GM12878 (cell line): ENCODE measurements around the gene POLD4.

Source experiments
- CBFB ChIP-seq: IDR thresholded peaks from 2 replicates; pipeline ENCODE4 v1.6.1; 2016; ENCODE audit warnings: antibody characterized with exemption, low read depth
- CEBPB ChIP-seq, 2 experiments: fragments of 150-350 bp in 1 of 2; IDR thresholded peaks; 2 replicates each; pipeline ENCODE4 v1.6.1; 2012 to 2014; ENCODE audit warnings: low read depth in 2 of 2, low read length in 2 of 2, borderline replicate concordance in 1 of 2, inconsistent platforms in 1 of 2
- HDGF ChIP-seq: fragments of 450-650 bp; IDR thresholded peaks from 2 replicates; pipeline ENCODE4 v1.6.1; 2016; ENCODE audit warnings: antibody characterized with exemption
- KAT2A ChIP-seq: conservative IDR thresholded peaks from 2 replicates; pipeline ENCODE4 v1.6.1; 2011; ENCODE audit warnings: low read depth, low read length; ENCODE audit not compliant: control insufficient read depth
- MTA2 ChIP-seq: fragments of 450-650 bp; IDR thresholded peaks from 2 replicates; pipeline ENCODE4 v1.6.1; 2016; ENCODE audit warnings: low read depth, mild to moderate bottlenecking, moderate library complexity
- NR2C2 ChIP-seq: IDR thresholded peaks from 2 replicates; pipeline ENCODE4 v1.6.1; 2011; ENCODE audit warnings: borderline replicate concordance, low read depth; ENCODE audit not compliant: control insufficient read depth, insufficient read length
- POLR2AphosphoS5 ChIP-seq: IDR thresholded peaks from 2 replicates; pipeline ENCODE4 v1.6.1; 2011; ENCODE audit warnings: mild to moderate bottlenecking, low read length, inconsistent platforms
- RAD21 ChIP-seq: IDR thresholded peaks from 2 replicates; pipeline ENCODE4 v1.6.1; 2011; ENCODE audit warnings: mild to moderate bottlenecking, low read depth, low read length, moderate library complexity; ENCODE audit not compliant: insufficient read depth
- SIN3A ChIP-seq: IDR thresholded peaks from 2 replicates; pipeline ENCODE4 v1.6.1; 2012; ENCODE audit warnings: low read depth, low read length, improper control_type of control experiment
- SMC3 ChIP-seq: IDR thresholded peaks from 2 replicates; pipeline ENCODE4 v1.6.1; 2011; ENCODE audit warnings: low read length, improper control_type of control experiment, borderline replicate concordance
- TAF1 ChIP-seq: IDR thresholded peaks from 2 replicates; pipeline ENCODE4 v1.6.1; 2011; ENCODE audit warnings: mild to moderate bottlenecking, low read depth, low read length, borderline replicate concordance
- ZNF274 ChIP-seq: IDR thresholded peaks from one replicate; pipeline ENCODE4 v1.8.0; 2011; ENCODE audit not compliant: insufficient read length, insufficient read depth
- ZZZ3 ChIP-seq: IDR thresholded peaks from 2 replicates; pipeline ENCODE4 v1.6.1; 2011; ENCODE audit warnings: low read depth; ENCODE audit not compliant: control insufficient read depth, insufficient read length
- TF ChIP-seq, protein P1 (sequence below), 3 experiments: IDR thresholded peaks in 2 of 3; conservative IDR thresholded peaks in 1 of 3; 2 replicates each; pipeline ENCODE4 v1.5.1; 2011; ENCODE audit warnings: low read depth in 3 of 3, low read length in 3 of 3, mild to moderate bottlenecking in 3 of 3, control low read depth in 2 of 3, moderate library complexity in 2 of 3, inconsistent platforms in 1 of 3, mixed read lengths in 1 of 3; ENCODE audit not compliant: control insufficient read depth in 2 of 3, insufficient read depth in 1 of 3; ENCODE audit errors: extremely low read depth in 1 of 3

DNA sequence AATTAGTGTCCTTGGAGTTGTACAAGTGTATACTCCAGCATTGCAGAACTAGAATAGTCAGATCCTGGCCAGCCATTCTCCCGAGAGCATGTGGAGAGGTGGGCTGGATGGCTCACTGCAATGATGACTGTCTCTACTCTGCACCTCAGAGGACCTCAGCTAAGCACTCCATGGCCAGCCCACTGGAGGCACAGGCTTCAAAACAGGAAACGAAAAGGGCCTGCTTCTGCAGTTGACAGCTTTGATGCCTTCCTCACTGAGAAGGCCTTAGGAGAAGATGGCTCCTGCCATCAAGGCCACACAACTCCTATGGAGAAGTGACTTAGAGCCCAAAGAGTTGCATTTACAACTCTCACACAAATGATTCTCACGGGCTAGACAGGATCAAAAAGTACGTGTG lies 9.1 kb downstream of the POLD4 start:
- TF ChIP-seq POLR2AphosphoS5: no peak
- no peak for TF ChIP-seq RAD21
- no peak for TF ChIP-seq SMC3
- TF ChIP-seq, protein P1, sequence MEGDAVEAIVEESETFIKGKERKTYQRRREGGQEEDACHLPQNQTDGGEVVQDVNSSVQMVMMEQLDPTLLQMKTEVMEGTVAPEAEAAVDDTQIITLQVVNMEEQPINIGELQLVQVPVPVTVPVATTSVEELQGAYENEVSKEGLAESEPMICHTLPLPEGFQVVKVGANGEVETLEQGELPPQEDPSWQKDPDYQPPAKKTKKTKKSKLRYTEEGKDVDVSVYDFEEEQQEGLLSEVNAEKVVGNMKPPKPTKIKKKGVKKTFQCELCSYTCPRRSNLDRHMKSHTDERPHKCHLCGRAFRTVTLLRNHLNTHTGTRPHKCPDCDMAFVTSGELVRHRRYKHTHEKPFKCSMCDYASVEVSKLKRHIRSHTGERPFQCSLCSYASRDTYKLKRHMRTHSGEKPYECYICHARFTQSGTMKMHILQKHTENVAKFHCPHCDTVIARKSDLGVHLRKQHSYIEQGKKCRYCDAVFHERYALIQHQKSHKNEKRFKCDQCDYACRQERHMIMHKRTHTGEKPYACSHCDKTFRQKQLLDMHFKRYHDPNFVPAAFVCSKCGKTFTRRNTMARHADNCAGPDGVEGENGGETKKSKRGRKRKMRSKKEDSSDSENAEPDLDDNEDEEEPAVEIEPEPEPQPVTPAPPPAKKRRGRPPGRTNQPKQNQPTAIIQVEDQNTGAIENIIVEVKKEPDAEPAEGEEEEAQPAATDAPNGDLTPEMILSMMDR (IDR thresholded peaks at IDR 0.05 in 2 of 3, conservative IDR thresholded peaks at IDR 0.05 in 1 of 3; ENCODE audit: control insufficient read depth in 2 of 3, extremely low read depth in 1 of 3, insufficient read depth in 1 of 3, low read depth in 3 of 3, low read length in 3 of 3): no peak
- no peak for TF ChIP-seq CBFB
- no peak for TF ChIP-seq ZZZ3
- no peak for TF ChIP-seq SIN3A
- no peak for TF ChIP-seq MTA2
- no peak for TF ChIP-seq ZNF274
- no peak for TF ChIP-seq CEBPB (IDR thresholded peaks at IDR 0.05; ENCODE audit: borderline replicate concordance in 1 of 2, low read depth in 2 of 2, low read length in 2 of 2)
- TF ChIP-seq HDGF: no peak
- TF ChIP-seq TAF1: no peak
- no peak for TF ChIP-seq KAT2A
- no peak for TF ChIP-seq NR2C2
